NCI-H2227 (cell line): ENCODE data around the gene PUSL1.

ENCODE experiments used
- DNase-seq: peaks from one replicate; lab custom pipeline; 2025; ENCODE audit not compliant: unreplicated experiment; lab: John Stamatoyannopoulos, UW

Gene PUSL1

GRCh38 chr1:1307923-1308755 lies at the start of gene PUSL1, which contains the start of gene ACAP3:
Gene PUSL1 (plus strand): TSS chr1:1308597. CDS start chr1:1308644, 47 bp downstream.
Gene ACAP3 (minus strand): TSS chr1:1307930. CDS start chr1:1307815, 115 bp downstream.
- peak; percentile 95 for DNase-seq

- no peak for DNase-seq
Observed at GRCh38 chr1:1259119-1259488, 49.3 kb upstream of the PUSL1 start.

GRCh38 chr1:1259540-1259939 lies 48.9 kb upstream of the PUSL1 start:
- no peak for DNase-seq

GRCh38 chr1:1259951-1260600 lies 48.3 kb upstream of the PUSL1 start:
- DNase-seq, result no peak

- DNase-seq, result no peak
Observed at GRCh38 chr1:1260843-1261560, 47.4 kb upstream of the PUSL1 start.

- no peak for DNase-seq
Observed at GRCh38 chr1:1262071-1262470, 46.3 kb upstream of the PUSL1 start.

- DNase-seq, result no peak
Observed at GRCh38 chr1:1262758-1263157, 45.6 kb upstream of the PUSL1 start.

- DNase-seq, result no peak
Observed at GRCh38 chr1:1264026-1264425, 44.4 kb upstream of the PUSL1 start.

- no peak for DNase-seq
Observed at GRCh38 chr1:1264868-1265272, 43.5 kb upstream of the PUSL1 start.

- no peak for DNase-seq
Observed at GRCh38 chr1:1267488-1268283, 40.7 kb upstream of the PUSL1 start.

GRCh38 chr1:1268284-1268682 lies 40.1 kb upstream of the PUSL1 start:
- no peak for DNase-seq

GRCh38 chr1:1270813-1271212 lies 37.6 kb upstream of the PUSL1 start:
- DNase-seq, result no peak

GRCh38 chr1:1272341-1273208 lies 35.8 kb upstream of the PUSL1 start:
- DNase-seq, result no peak

GRCh38 chr1:1273209-1273511 lies 35.2 kb upstream of the PUSL1 start:
- DNase-seq, result no peak

- DNase-seq, result peak; percentile 93
Observed at GRCh38 chr1:1273512-1274298, 34.7 kb upstream of the PUSL1 start, which contains the start of gene UBE2J2. Gene UBE2J2 (minus strand): TSS chr1:1273854. CDS start chr1:1267992, 5,862 bp downstream.

GRCh38 chr1:1274299-1274930 lies 34.0 kb upstream of the PUSL1 start:
- no peak for DNase-seq

GRCh38 chr1:1274931-1275431 lies 33.4 kb upstream of the PUSL1 start:
- no peak for DNase-seq

GRCh38 chr1:1275836-1276235 lies 32.6 kb upstream of the PUSL1 start:
- DNase-seq, result no peak

GRCh38 chr1:1278620-1279019 lies 29.8 kb upstream of the PUSL1 start:
- DNase-seq, result no peak
